ENCODE measurements around the gene UBL3. TPM values are rescaled to one million over a fixed set of nuclear protein-coding genes. Genes with fewer than 3 reads are reported as not detected.

Gene UBL3
- total RNA-seq, 2 donors from 2014 or later = 46.8 to 60.7 TPM

GRCh38 chr13:29743201-29743786, 107.1 kb downstream of the UBL3 start:
- ATAC-seq = peak; percentile 18
- DNase-seq = peak in 1 of 2 donors; percentile 67
- intact Hi-C loops (cut with DNase I, micrococcal nuclease) = no loop called here

GRCh38 chr13:29740961-29741360, 109.5 kb downstream of the UBL3 start:
- DNase-seq (no peak), ATAC-seq (no peak)
- intact Hi-C loops (cut with DNase I, micrococcal nuclease) = no loop called here

- no peak for ATAC-seq
- intact Hi-C loops (cut with DNase I, micrococcal nuclease) = no loop called here
- DNase-seq = no peak
These were observed 113.4 kb downstream of the UBL3 start for GRCh38 chr13:29737061-29737460.

- intact Hi-C loops (cut with DNase I, micrococcal nuclease) = no loop called here
- DNase-seq (no peak), ATAC-seq (no peak)
These were observed 117.2 kb downstream of the UBL3 start for GRCh38 chr13:29733147-29733611.

GRCh38 chr13:29730253-29730652, 120.2 kb downstream of the UBL3 start:
- intact Hi-C loops (cut with DNase I, micrococcal nuclease) = no loop called here
- DNase-seq (no peak), ATAC-seq (no peak)

- DNase-seq (no peak), ATAC-seq (no peak)
- intact Hi-C loops (cut with DNase I, micrococcal nuclease) = no loop called here
These were observed 128.0 kb downstream of the UBL3 start for GRCh38 chr13:29722415-29722814.

GRCh38 chr13:29721766-29722165, 128.7 kb downstream of the UBL3 start:
- intact Hi-C loops (cut with DNase I, micrococcal nuclease) = no loop called here
- DNase-seq (no peak), ATAC-seq (no peak)

GRCh38 chr13:29718694-29719093, 131.7 kb downstream of the UBL3 start:
- intact Hi-C loops (cut with DNase I, micrococcal nuclease) = no loop called here
- DNase-seq (no peak), ATAC-seq (no peak)

GRCh38 chr13:29716493-29716892, 133.9 kb downstream of the UBL3 start:
- intact Hi-C loops (cut with DNase I, micrococcal nuclease) = no loop called here
- ATAC-seq (no peak), DNase-seq (no peak)

All from left colon (tissue), 2 donors.